ENCODE data around the gene NAT16. TPM values are rescaled to one million over a fixed set of nuclear protein-coding genes. Genes with fewer than 3 reads are reported as not detected.

The NAT16 gene
- total and polyA plus RNA-seq, 2 of the 13 experiments (the other 11 are each of a cell fraction or from before 2014, with no cell fraction given): 0.04 TPM; not detected in 1

DNA sequence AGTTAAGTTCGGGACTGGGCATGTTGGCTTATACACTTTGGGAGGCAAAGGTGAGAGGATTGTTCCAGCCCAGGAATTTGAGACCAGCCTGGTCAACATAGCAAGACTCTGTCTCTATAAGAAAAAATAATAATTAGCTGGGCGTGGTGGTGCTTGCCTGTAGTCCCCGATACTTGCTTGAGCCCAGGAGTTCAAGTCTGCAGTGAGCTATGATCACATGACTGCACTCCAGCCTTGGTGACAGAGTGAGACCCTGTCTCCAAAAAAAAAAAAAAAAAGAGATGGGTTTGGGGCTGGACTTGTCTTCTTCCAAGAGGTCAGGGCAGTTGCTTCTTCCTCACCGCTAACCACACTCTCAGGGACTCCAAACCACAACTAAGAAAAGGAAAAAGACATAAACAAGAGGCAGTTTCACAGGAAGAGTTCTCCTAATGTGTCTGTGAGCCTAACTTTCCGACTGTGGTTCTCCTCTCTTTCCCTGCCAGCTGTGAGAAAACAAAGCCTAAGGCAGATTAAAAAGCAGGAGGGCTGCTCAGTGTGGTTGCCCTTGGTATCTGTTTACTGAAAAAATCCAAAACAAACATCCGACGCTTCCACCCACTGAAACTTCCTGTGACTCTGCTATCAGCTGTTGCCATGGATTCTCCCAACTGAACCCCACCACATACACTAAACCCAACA, 55.6 kb downstream of the NAT16 start (continued):
- TF ChIP-seq NFKBIZ (CRISPR knock-in tag; IDR thresholded peaks at IDR 0.05) (0 out of 2 replicates have a peak, but pooled peaks have one; percentile 23), NFYB (CRISPR knock-in tag; IDR thresholded peaks at IDR 0.05) (no peak), FOSL2 (CRISPR knock-in tag; IDR thresholded peaks at IDR 0.05) (peak; percentile 52), PAF1 (CRISPR knock-in tag; IDR thresholded peaks at IDR 0.05) (no peak), MBNL3 (CRISPR knock-in tag; conservative IDR thresholded peaks at IDR 0.05) (no peak), REL (CRISPR knock-in tag; conservative IDR thresholded peaks at IDR 0.05) (no peak), ZNF775 (CRISPR knock-in tag; IDR thresholded peaks at IDR 0.05; ENCODE audit: borderline replicate concordance) (no peak), ZNF747 (CRISPR knock-in tag; IDR thresholded peaks at IDR 0.05; ENCODE audit: borderline replicate concordance) (no peak), HES4 (CRISPR knock-in tag; IDR thresholded peaks at IDR 0.05; ENCODE audit: borderline replicate concordance) (no peak), NKX3-1 (CRISPR knock-in tag; IDR thresholded peaks at IDR 0.05) (no peak), ZMYM2 (CRISPR knock-in tag; IDR thresholded peaks at IDR 0.05) (peak; percentile 32; the same call in 1 of the 2 replicates), ZNF484 (CRISPR knock-in tag; IDR thresholded peaks at IDR 0.05; ENCODE audit: borderline replicate concordance, low read depth) (no peak), JARID2 (CRISPR knock-in tag; IDR thresholded peaks at IDR 0.05; ENCODE audit: insufficient replicate concordance) (no peak), RFX5 (IDR thresholded peaks at IDR 0.05; ENCODE audit: low read depth, low read length) (peak; percentile 87), ZNF350 (CRISPR knock-in tag; IDR thresholded peaks at IDR 0.05; ENCODE audit: borderline replicate concordance, low read depth) (no peak; the same call in 1 of the 2 replicates), ZKSCAN1 (IDR thresholded peaks at IDR 0.05; ENCODE audit: low read length) (no peak), ZNF678 (CRISPR knock-in tag; IDR thresholded peaks at IDR 0.05) (no peak), ZNF672 (CRISPR knock-in tag; IDR thresholded peaks at IDR 0.05) (no peak), KLF16 (CRISPR knock-in tag; IDR thresholded peaks at IDR 0.05) (no peak), MED1 (CRISPR knock-in tag; IDR thresholded peaks at IDR 0.05) (peak; percentile 98), ZSCAN12 (CRISPR knock-in tag; IDR thresholded peaks at IDR 0.05) (no peak), TAF15 (IDR thresholded peaks at IDR 0.05; ENCODE audit: low read depth, low read length, poor library complexity, severe bottlenecking) (no peak)
- TF ChIP-seq, protein P1, sequence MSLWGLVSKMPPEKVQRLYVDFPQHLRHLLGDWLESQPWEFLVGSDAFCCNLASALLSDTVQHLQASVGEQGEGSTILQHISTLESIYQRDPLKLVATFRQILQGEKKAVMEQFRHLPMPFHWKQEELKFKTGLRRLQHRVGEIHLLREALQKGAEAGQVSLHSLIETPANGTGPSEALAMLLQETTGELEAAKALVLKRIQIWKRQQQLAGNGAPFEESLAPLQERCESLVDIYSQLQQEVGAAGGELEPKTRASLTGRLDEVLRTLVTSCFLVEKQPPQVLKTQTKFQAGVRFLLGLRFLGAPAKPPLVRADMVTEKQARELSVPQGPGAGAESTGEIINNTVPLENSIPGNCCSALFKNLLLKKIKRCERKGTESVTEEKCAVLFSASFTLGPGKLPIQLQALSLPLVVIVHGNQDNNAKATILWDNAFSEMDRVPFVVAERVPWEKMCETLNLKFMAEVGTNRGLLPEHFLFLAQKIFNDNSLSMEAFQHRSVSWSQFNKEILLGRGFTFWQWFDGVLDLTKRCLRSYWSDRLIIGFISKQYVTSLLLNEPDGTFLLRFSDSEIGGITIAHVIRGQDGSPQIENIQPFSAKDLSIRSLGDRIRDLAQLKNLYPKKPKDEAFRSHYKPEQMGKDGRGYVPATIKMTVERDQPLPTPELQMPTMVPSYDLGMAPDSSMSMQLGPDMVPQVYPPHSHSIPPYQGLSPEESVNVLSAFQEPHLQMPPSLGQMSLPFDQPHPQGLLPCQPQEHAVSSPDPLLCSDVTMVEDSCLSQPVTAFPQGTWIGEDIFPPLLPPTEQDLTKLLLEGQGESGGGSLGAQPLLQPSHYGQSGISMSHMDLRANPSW (CRISPR knock-in tag; IDR thresholded peaks at IDR 0.05; ENCODE audit: borderline replicate concordance): 0 out of 2 replicates have a peak, but pooled peaks have one; percentile 35
- TF ChIP-seq, protein P2, sequence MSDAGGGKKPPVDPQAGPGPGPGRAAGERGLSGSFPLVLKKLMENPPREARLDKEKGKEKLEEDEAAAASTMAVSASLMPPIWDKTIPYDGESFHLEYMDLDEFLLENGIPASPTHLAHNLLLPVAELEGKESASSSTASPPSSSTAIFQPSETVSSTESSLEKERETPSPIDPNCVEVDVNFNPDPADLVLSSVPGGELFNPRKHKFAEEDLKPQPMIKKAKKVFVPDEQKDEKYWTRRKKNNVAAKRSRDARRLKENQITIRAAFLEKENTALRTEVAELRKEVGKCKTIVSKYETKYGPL (CRISPR knock-in tag; IDR thresholded peaks at IDR 0.05): no peak
- TF ChIP-seq, protein P3, sequence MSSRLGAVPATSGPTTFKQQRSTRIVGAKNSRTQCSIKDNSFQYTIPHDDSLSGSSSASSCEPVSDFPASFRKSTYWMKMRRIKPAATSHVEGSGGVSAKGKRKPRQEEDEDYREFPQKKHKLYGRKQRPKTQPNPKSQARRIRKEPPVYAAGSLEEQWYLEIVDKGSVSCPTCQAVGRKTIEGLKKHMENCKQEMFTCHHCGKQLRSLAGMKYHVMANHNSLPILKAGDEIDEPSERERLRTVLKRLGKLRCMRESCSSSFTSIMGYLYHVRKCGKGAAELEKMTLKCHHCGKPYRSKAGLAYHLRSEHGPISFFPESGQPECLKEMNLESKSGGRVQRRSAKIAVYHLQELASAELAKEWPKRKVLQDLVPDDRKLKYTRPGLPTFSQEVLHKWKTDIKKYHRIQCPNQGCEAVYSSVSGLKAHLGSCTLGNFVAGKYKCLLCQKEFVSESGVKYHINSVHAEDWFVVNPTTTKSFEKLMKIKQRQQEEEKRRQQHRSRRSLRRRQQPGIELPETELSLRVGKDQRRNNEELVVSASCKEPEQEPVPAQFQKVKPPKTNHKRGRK (CRISPR knock-in tag; IDR thresholded peaks at IDR 0.05): no peak
